HL-60/S4 treated with phorbol 12-myristate 13-acetate at 8.2 ng/mL for 4 days and 3 days (cell line): ENCODE measurements around the gene RIN1.
"Not testable (repeated sequence)": the region's sequence is repeated elsewhere in the genome, so short reads cannot be mapped to it uniquely, and the experiment has no call there.

Experiments used
- in situ Hi-C: fragments of 300-500 bp; cut with MboI; formaldehyde crosslinking; loops from 2 replicates; pipeline ENCODE4 v1.15.0; 2022; ENCODE audit warnings: low sequenced_read_pairs

The RIN1 gene, protein sequence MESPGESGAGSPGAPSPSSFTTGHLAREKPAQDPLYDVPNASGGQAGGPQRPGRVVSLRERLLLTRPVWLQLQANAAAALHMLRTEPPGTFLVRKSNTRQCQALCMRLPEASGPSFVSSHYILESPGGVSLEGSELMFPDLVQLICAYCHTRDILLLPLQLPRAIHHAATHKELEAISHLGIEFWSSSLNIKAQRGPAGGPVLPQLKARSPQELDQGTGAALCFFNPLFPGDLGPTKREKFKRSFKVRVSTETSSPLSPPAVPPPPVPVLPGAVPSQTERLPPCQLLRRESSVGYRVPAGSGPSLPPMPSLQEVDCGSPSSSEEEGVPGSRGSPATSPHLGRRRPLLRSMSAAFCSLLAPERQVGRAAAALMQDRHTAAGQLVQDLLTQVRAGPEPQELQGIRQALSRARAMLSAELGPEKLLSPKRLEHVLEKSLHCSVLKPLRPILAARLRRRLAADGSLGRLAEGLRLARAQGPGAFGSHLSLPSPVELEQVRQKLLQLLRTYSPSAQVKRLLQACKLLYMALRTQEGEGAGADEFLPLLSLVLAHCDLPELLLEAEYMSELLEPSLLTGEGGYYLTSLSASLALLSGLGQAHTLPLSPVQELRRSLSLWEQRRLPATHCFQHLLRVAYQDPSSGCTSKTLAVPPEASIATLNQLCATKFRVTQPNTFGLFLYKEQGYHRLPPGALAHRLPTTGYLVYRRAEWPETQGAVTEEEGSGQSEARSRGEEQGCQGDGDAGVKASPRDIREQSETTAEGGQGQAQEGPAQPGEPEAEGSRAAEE

DNA sequence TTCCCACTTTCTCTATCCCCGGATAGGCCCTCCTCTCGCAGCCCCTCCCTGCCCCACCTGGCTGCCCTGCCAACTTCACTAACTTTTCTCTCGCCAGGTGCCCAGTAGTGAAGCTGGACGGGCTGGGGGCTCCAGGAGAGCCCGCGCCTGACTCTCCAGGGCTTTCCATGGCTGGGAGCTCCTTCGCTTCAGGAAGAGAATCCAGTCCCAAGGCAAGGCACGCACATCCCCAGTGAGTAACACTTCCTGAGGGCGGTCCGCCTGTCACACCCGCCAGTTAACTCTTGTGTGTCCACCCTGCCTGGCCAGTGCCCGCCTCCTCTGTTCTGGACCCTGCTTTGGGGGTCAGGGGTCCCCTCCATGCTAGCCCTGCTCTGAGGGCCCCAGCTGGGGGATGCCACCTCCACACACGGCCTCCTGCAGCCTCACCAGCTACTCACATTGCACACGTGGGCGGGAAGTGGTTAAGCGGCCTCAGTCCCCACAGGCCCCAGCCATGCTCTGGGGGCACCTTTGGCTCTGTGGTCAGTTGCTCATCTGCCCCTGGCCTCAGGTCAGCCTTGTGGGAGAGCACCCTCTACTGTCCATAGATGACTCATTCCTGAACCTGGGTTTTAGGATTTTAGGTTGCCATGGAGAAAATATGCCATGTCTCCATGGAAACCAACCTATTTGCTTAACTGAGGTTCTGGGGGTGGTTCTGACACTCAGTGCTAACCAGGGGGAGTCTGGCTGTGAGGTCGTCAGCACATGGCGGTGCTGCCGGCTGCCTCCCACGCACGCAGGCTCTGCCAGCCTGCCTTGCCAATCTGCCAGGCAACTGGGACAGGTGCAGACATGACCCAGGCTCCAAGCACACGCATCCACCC, at the start of gene RIN1:
RIN1 (minus strand) TSS at position 201 of the 869 bp plus-strand sequence; CDS start at position 169, 32 bp downstream.
- in situ Hi-C loops, result no loop called here

DNA sequence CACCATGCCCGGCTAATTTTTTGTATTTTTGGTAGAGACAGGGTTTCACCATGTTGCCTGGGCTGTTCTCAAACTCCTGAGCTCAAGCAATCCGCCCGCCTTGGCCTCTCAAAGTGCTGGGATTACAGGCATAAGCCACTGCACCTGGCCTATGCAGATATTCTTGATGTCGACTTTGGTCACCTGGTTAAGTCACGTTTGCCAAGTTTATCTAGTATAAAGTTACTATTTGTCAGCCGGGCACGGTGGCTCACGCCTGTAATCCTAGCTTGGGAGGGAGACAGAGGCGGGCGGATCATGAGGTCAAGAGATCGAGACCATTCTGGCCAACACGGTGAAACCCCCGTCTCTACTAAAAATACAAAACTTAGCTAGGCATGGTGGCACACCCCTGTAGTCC, 48.1 kb upstream of the RIN1 start:
- in situ Hi-C loops, result loop anchor here (10.0 kb wide), 1 partner anchor 80 kb away; no protein-coding TSS in a partner anchor

- in situ Hi-C loops, result loop anchor here (10.0 kb wide), 1 partner anchor 75 kb away; no protein-coding TSS in a partner anchor
Measured at GRCh38 chr11:66380264-66380663, 44.0 kb upstream of the RIN1 start.

GRCh38 chr11:66373690-66374287, 37.6 kb upstream of the RIN1 start:
- in situ Hi-C loops, result not testable (repeated sequence)

DNA sequence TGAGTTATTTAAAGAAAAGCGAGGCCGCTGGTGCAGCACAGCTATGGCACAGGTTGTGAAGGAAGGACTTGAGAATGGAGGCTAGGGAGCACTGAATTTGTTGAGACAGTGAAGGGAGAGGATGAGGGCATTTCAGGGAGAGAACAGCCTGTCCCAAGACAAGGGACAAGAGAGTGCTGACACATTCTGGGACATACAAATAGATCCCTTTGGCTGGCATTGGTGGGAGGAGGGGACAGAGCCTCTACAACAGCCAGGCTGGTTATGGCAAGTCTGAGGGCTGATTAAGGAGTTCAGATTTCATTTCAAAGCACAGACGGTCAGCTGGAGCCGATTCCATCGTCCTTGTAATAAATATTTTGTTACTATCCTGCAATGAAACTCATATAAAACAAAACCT, 37.0 kb upstream of the RIN1 start:
- in situ Hi-C loops, result no loop called here

DNA sequence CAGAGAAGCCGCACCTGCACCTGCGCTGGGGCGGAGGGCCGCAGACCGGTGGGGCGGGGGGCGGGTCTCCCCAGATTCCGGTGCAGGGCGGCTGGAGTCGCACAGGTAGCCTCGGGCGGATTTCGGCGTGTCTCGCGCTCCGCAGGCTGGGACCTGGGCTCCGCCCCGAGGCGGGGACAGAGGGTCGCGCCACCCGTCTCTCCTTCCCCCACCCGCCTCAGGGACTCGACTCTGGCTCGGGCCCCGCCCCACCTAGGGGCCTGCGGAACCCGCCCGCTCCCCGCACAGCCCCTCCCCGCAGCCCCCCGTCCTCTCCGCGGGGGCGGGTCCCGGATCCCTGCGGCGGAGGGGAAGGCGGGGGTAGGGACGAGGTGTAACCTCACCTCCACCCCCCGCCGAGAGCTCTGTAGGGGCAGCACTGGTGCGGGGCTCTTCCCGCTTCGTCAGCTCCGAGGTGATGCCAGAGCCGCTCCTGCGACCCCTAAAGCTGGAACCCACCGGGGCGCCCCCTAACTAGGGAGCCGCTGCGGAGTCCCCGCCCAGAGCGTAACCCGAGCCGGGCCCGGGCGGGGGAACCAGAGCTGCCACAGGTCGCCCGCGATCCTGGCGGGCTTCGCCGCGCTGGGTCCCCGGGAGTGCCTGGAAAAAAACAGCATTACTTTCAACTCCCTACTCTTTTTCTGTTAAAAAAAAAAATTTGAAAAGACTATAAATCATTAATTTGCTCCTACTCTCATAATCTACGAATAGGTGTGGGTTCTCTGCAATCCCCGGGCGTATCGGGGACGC, 35.6 kb upstream of the RIN1 start, which contains the start of gene SLC29A2:
SLC29A2 (minus strand) TSS at position 134 of the 789 bp plus-strand sequence. CDS start 169 bp downstream, outside the sequence.
- in situ Hi-C loops, result no loop called here

GRCh38 chr11:66369073-66369894, 33.0 kb upstream of the RIN1 start:
- in situ Hi-C loops, result no loop called here

DNA sequence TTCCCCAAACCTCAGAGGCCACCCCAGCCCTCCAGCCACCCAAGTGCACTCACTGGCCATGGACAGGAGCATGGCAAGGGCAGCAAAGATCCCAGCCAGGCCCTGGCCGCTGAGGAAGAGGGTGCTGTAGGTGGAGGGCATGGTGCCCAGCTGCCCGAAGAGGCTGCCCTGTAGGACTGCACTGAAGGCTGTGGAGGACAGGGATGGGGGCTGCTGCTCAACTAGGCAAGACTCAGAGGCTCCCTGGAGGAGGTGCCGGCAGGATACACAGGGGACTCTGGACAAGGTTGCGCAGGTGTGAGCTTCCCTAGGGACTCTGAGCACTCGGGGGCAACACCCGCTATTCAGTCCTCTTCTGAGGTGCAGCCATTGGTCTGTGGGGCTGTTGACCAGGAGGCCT, 32.2 kb upstream of the RIN1 start:
- in situ Hi-C loops, result no loop called here

DNA sequence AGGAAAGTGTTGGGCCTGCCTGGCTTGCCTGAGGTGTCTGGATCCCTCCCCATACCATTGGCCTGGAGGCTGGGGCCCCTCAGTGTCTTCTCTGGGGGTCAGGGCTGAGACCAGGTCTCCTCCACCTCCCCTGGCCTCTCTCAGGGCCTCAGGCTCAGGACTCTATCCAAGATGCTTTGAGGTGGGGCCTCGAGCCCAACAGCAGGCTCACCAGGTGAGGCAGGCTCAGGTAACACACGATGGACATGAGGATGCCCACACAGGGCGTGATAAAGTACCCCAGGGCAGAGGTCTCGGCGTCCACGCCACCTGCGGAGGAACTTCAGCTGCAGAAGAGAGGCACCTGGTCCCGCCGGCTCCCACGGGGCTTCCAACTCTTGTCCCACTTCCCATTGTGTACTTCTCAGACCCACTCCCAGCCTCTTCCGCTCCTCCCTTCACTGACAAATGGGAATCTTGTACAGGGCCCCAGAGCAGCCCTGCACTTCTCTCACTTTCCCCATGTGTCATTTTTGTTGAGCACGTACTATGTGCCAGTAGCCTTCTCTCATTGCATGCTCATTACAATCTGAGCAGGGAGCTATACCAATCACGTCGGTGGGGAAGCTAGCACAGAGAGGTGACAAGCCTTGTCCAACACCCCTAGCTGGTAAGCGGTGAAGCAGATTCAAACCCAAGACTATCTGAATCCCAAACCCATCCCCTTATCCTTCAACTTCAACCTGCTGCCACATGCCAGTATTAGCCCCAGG, 31.5 kb upstream of the RIN1 start:
- in situ Hi-C loops, result no loop called here

GRCh38 chr11:66366844-66367477, 30.7 kb upstream of the RIN1 start:
- in situ Hi-C loops, result no loop called here

- in situ Hi-C loops, result no loop called here
Measured at GRCh38 chr11:66365711-66366619, 29.7 kb upstream of the RIN1 start.

GRCh38 chr11:66365166-66365565, 28.9 kb upstream of the RIN1 start:
- in situ Hi-C loops, result no loop called here

DNA sequence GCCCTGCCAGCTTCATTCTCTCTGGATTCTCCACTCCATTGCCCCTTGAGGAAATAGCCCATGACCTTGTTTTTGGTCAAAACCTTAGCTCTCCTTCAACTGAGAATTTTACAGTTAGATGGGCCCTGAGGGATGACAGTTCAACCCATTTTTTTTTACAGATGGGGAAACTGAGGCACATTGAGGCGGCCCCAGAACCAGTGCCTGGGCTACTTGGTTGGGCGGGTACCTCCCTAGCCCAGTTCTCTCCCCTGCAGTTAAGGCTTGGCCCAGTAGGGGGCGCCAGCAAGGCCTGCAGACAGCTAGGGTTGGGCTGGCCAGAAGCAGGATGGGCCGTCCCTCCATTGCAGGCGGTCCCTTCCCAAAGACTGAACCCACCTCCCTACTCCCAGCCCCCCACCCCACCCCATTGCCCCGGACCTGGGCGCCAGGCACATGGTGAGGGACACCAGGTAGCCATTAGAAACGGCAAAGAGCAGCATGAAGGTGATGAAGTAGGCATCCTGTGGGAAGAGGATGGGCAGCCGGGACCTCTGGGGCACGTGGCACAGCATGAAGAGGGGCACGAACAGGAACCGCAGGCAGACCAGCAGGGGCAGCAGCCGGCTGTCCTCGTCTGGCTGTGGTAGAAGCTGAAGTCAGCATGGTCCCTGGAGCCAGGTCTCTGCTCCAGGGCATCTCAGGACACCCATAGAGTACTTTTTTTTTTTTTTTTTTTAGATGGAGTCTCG, 27.7 kb upstream of the RIN1 start:
- in situ Hi-C loops, result no loop called here

GRCh38 chr11:66363187-66363601, 27.0 kb upstream of the RIN1 start:
- in situ Hi-C loops, result no loop called here

DNA sequence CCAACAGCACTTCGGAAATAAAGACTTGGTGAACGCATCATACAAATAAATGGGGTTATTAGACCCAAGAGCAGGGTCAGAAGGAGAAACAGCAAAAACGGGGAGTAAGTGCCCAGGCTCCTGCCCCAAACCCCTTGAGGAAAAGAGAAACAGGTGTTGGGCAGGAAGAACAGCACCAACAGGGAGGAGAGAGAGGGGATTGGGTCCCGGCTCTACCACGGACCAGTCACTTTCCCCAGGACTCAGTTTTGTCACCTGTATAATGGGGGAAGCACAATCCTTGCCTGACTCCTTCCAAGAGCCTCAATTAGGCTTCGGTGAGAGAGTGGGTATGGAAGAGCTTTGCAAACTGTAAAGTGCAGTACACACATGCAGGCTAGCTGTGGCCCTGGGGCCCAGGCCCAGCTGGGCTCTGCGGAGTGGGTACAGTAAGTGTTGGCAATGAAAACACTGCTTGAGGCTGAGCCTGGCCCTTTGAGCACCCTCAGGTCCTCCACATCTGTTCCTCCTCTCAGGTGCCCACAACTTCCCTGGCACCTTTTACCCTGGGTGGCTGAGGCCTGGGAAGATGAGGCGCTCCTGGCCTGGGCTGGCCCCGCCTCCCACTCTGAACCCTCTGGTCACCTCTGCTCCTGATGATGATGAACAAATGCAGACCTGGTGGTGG, 26.4 kb upstream of the RIN1 start:
- in situ Hi-C loops, result no loop called here
